HepG2 (cell line): ENCODE measurements around the gene NOVA2. TPM values are rescaled to one million over a fixed set of nuclear protein-coding genes. Genes with fewer than 3 reads are reported as not detected.

ENCODE experiments used
- ETV5 ChIP-seq: IDR thresholded peaks from 2 replicates; pipeline ENCODE4 v1.6.1; 2018; ENCODE audit warnings: missing biosample characterization, missing genetic modification reagents, inconsistent platforms, borderline replicate concordance
- FOXO1 ChIP-seq: sonication (generic); formaldehyde crosslinking; IDR thresholded peaks from 2 replicates; pipeline ENCODE4 v1.4.0; 2020; ENCODE audit warnings: missing genetic modification reagents
- GABPB1 ChIP-seq: IDR thresholded peaks from 2 replicates; pipeline ENCODE4 v1.6.1; 2016; ENCODE audit warnings: mild to moderate bottlenecking, missing genetic modification reagents, moderate library complexity, missing compliant biosample characterization
- HHEX ChIP-seq: IDR thresholded peaks from 2 replicates; pipeline ENCODE4 v1.6.1; 2016; ENCODE audit warnings: control low read depth
- NAIF1 ChIP-seq: sonication (generic); formaldehyde crosslinking; IDR thresholded peaks from 2 replicates; pipeline ENCODE4 v1.5.0; 2020; ENCODE audit warnings: mild to moderate bottlenecking, missing genetic modification reagents, borderline replicate concordance
- PCBP1 ChIP-seq: fragments of 200-400 bp; formaldehyde crosslinking; IDR thresholded peaks from 2 replicates; pipeline ENCODE4 v1.6.1; 2017; ENCODE audit warnings: mild to moderate bottlenecking, low read depth, low read length, borderline replicate concordance
- PHF21A ChIP-seq: sonication (generic); formaldehyde crosslinking; IDR thresholded peaks from 2 replicates; pipeline ENCODE4 v1.5.0; 2020; ENCODE audit warnings: mild to moderate bottlenecking, missing genetic modification reagents
- RNF219 ChIP-seq: sonication (generic); formaldehyde crosslinking; IDR thresholded peaks from 2 replicates; pipeline ENCODE4 v1.5.0; 2020; ENCODE audit warnings: mild to moderate bottlenecking, missing genetic modification reagents
- ZFP62 ChIP-seq: sonication (generic); formaldehyde crosslinking; IDR thresholded peaks from 2 replicates; pipeline ENCODE4 v1.4.0; 2020; ENCODE audit warnings: missing genetic modification reagents
- ZFP90 ChIP-seq: sonication (generic); formaldehyde crosslinking; IDR thresholded peaks from 2 replicates; pipeline ENCODE4 v1.8.0; 2022; ENCODE audit warnings: missing genetic modification reagents, mild to moderate bottlenecking, inconsistent platforms, borderline replicate concordance
- ZNF230 ChIP-seq: sonication (generic); formaldehyde crosslinking; IDR thresholded peaks from 2 replicates; pipeline ENCODE4 v1.4.0; 2020; ENCODE audit warnings: mild to moderate bottlenecking, missing genetic modification reagents
- ZNF362 ChIP-seq: sonication (generic); formaldehyde crosslinking; IDR thresholded peaks from 2 replicates; pipeline ENCODE4 v1.4.0; 2020; ENCODE audit warnings: missing genetic modification reagents, mild to moderate bottlenecking, borderline replicate concordance
- ZNF713 ChIP-seq: sonication (generic); formaldehyde crosslinking; IDR thresholded peaks from 2 replicates; pipeline ENCODE4 v1.4.0; 2020; ENCODE audit warnings: mild to moderate bottlenecking, missing genetic modification reagents
- polyA plus RNA-seq, 8 experiments: library from polyadenylated mRNA; depleted of rRNA in 3 of 8; stranded (reverse) in 7 of 8; unstranded in 1 of 8; fragments of >200 nt; fragmentation: Illumina TruSeq in 4 of 8; extraction: Trizol in 4 of 8; gene quantifications; 2 replicates each; pipeline versions ENCODE4 v1.2.1 to v1.2.3, GENCODE V29; 2011 to 2016; ENCODE audit warnings: low read depth in 4 of 8, missing spikeins in 1 of 8, mixed read lengths in 1 of 8; ENCODE audit not compliant: insufficient read depth in 1 of 8
- total RNA-seq, 5 experiments: library from RNA; depleted of rRNA; stranded (reverse); fragments of >200 nt; fragmentation: Illumina TruSeq; extraction: Trizol; gene quantifications; 2 replicates each; pipeline ENCODE4 v1.2.3, GENCODE V29; 2016; ENCODE audit warnings: low read depth in 1 of 5
- TF ChIP-seq, protein P1 (sequence below): sonication (generic); formaldehyde crosslinking; IDR thresholded peaks from 2 replicates; pipeline ENCODE4 v1.4.0; 2020; ENCODE audit warnings: missing genetic modification reagents
- TF ChIP-seq, protein P2 (sequence below): IDR thresholded peaks from 2 replicates; pipeline ENCODE4 v1.6.1; 2018; ENCODE audit warnings: missing genetic modification reagents, mild to moderate bottlenecking, missing compliant biosample characterization

The NOVA2 gene
- total and polyA plus RNA-seq, 2 of the 13 experiments (the other 11 are each of a cell fraction or from before 2014, with no cell fraction given) = not detected

GRCh38 chr19:45886427-45887199, 87.1 kb downstream of the NOVA2 start (continued):
- TF ChIP-seq, protein P1, sequence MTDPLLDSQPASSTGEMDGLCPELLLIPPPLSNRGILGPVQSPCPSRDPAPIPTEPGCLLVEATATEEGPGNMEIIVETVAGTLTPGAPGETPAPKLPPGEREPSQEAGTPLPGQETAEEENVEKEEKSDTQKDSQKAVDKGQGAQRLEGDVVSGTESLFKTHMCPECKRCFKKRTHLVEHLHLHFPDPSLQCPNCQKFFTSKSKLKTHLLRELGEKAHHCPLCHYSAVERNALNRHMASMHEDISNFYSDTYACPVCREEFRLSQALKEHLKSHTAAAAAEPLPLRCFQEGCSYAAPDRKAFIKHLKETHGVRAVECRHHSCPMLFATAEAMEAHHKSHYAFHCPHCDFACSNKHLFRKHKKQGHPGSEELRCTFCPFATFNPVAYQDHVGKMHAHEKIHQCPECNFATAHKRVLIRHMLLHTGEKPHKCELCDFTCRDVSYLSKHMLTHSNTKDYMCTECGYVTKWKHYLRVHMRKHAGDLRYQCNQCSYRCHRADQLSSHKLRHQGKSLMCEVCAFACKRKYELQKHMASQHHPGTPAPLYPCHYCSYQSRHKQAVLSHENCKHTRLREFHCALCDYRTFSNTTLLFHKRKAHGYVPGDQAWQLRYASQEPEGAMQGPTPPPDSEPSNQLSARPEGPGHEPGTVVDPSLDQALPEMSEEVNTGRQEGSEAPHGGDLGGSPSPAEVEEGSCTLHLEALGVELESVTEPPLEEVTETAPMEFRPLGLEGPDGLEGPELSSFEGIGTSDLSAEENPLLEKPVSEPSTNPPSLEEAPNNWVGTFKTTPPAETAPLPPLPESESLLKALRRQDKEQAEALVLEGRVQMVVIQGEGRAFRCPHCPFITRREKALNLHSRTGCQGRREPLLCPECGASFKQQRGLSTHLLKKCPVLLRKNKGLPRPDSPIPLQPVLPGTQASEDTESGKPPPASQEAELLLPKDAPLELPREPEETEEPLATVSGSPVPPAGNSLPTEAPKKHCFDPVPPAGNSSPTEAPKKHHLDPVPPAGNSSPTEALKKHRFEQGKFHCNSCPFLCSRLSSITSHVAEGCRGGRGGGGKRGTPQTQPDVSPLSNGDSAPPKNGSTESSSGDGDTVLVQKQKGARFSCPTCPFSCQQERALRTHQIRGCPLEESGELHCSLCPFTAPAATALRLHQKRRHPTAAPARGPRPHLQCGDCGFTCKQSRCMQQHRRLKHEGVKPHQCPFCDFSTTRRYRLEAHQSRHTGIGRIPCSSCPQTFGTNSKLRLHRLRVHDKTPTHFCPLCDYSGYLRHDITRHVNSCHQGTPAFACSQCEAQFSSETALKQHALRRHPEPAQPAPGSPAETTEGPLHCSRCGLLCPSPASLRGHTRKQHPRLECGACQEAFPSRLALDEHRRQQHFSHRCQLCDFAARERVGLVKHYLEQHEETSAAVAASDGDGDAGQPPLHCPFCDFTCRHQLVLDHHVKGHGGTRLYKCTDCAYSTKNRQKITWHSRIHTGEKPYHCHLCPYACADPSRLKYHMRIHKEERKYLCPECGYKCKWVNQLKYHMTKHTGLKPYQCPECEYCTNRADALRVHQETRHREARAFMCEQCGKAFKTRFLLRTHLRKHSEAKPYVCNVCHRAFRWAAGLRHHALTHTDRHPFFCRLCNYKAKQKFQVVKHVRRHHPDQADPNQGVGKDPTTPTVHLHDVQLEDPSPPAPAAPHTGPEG = no peak
- TF ChIP-seq ZNF362 (CRISPR knock-in tag) (no peak), PHF21A (CRISPR knock-in tag) (no peak), ZNF230 (peak; percentile 69), FOXO1 (CRISPR knock-in tag) (no peak), ZFP90 (CRISPR knock-in tag) (peak; percentile 77; the same call in 1 of the 2 replicates), RNF219 (CRISPR knock-in tag) (no peak), NAIF1 (no peak; the same call in 1 of the 2 replicates), GABPB1 (CRISPR knock-in tag) (peak; percentile 95), HHEX (CRISPR knock-in tag) (no peak), ZFP62 (CRISPR knock-in tag) (no peak), PCBP1 (peak; percentile 68), ETV5 (CRISPR knock-in tag) (peak; percentile 56; the same call in 1 of the 2 replicates), ZNF713 (no peak)
- TF ChIP-seq, protein P2, sequence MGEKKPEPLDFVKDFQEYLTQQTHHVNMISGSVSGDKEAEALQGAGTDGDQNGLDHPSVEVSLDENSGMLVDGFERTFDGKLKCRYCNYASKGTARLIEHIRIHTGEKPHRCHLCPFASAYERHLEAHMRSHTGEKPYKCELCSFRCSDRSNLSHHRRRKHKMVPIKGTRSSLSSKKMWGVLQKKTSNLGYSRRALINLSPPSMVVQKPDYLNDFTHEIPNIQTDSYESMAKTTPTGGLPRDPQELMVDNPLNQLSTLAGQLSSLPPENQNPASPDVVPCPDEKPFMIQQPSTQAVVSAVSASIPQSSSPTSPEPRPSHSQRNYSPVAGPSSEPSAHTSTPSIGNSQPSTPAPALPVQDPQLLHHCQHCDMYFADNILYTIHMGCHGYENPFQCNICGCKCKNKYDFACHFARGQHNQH (CRISPR knock-in tag) = peak; percentile 39
